GM19372 (cell line): Measurements from ENCODE around the gene SLIT3.
"Not testable (repeated sequence)": the region's sequence is repeated elsewhere in the genome, so short reads cannot be mapped to it uniquely, and the experiment has no call there.

Experiments used
- ATAC-seq: cut with Tn5 transposase; IDR thresholded peaks from one replicate; pipeline ENCODE4 v1.9.1; 2021; ENCODE audit warnings: mild to moderate bottlenecking, low read depth, moderate library complexity; ENCODE audit not compliant: unreplicated experiment

The SLIT3 gene

GRCh38 chr5:169223595-169223953 lies 77.4 kb downstream of the SLIT3 start:
- ATAC-seq, result no peak

- ATAC-seq, result no peak
Measured at GRCh38 chr5:169222934-169223594, 77.9 kb downstream of the SLIT3 start.

- ATAC-seq, result no peak
Measured at GRCh38 chr5:169221519-169221918, 79.4 kb downstream of the SLIT3 start.

GRCh38 chr5:169219961-169220360 lies 81.0 kb downstream of the SLIT3 start:
- ATAC-seq, result no peak

GRCh38 chr5:169219351-169219750 lies 81.6 kb downstream of the SLIT3 start:
- no peak for ATAC-seq

- ATAC-seq, result no peak
Measured at GRCh38 chr5:169218861-169219260, 82.1 kb downstream of the SLIT3 start.

GRCh38 chr5:169218176-169218575 lies 82.8 kb downstream of the SLIT3 start:
- no peak for ATAC-seq

GRCh38 chr5:169216866-169217265 lies 84.1 kb downstream of the SLIT3 start:
- ATAC-seq, result no peak

GRCh38 chr5:169213479-169213878 lies 87.5 kb downstream of the SLIT3 start:
- ATAC-seq, result no peak

GRCh38 chr5:169211761-169212160 lies 89.2 kb downstream of the SLIT3 start:
- ATAC-seq, result not testable (repeated sequence)

GRCh38 chr5:169204788-169205400 lies 96.0 kb downstream of the SLIT3 start:
- ATAC-seq, result no peak

- ATAC-seq, result no peak
Measured at GRCh38 chr5:169202969-169203368, 98.0 kb downstream of the SLIT3 start.

GRCh38 chr5:169201597-169201996 lies 99.3 kb downstream of the SLIT3 start:
- no peak for ATAC-seq

- no peak for ATAC-seq
Measured at GRCh38 chr5:169200125-169200778, 100.7 kb downstream of the SLIT3 start.

GRCh38 chr5:169197343-169197742 lies 103.6 kb downstream of the SLIT3 start:
- ATAC-seq, result no peak

GRCh38 chr5:169196059-169196458 lies 104.9 kb downstream of the SLIT3 start:
- ATAC-seq, result no peak

GRCh38 chr5:169195601-169196000 lies 105.3 kb downstream of the SLIT3 start:
- no peak for ATAC-seq

- ATAC-seq, result no peak
Measured at GRCh38 chr5:169192536-169192935, 108.4 kb downstream of the SLIT3 start.

GRCh38 chr5:169190849-169191248 lies 110.1 kb downstream of the SLIT3 start:
- ATAC-seq, result no peak

- no peak for ATAC-seq
Measured at GRCh38 chr5:169185626-169186025, 115.3 kb downstream of the SLIT3 start.

GRCh38 chr5:169183576-169183975 lies 117.4 kb downstream of the SLIT3 start:
- no peak for ATAC-seq

GRCh38 chr5:169182797-169183196 lies 118.1 kb downstream of the SLIT3 start:
- no peak for ATAC-seq
